HEK293 (cell line): ENCODE data around the gene CBFA2T2.
"Not testable (repeated sequence)": the region's sequence is repeated elsewhere in the genome, so short reads cannot be mapped to it uniquely, and the experiment has no call there.

Experiments
- CTCF ChIA-PET: fragments of 350-600 bp; formaldehyde crosslinking; extraction: SDS; loops from one replicate; lab custom pipeline; 2021; ENCODE audit warnings: antibody characterized with exemption; lab: Yijun Ruan, JAX
- POLR2A ChIA-PET: fragments of 300-600 bp; formaldehyde crosslinking; extraction: SDS; loops from one replicate; lab custom pipeline; 2020; ENCODE audit warnings: antibody characterized with exemption, inconsistent platforms; lab: Yijun Ruan, JAX
- H3K27ac ChIP-seq: fragments of 200-500 bp; sonication (Bioruptor generic); 2 replicates; pipeline ENCODE4 v1.5.1; 2014; ENCODE audit warnings: low read depth, low read length, control low read depth, inconsistent platforms; ENCODE audit errors: extremely low read depth
- H3K36me3 ChIP-seq, 2 experiments: fragments of 200-500 bp in 1 of 2; sonication (Bioruptor generic) in 1 of 2; 1 replicate in 1 of 2; 2 replicates in 1 of 2; pipeline ENCODE4 v1.5.1; 2014 to 2017; ENCODE audit warnings: inconsistent platforms in 2 of 2, low read length in 2 of 2; ENCODE audit not compliant: control insufficient read depth in 2 of 2, insufficient read depth in 1 of 2
- H3K4me1 ChIP-seq: fragments of 200-500 bp; sonication (Bioruptor generic); 2 replicates; pipeline ENCODE4 v1.5.1; 2014; ENCODE audit warnings: mild to moderate bottlenecking, low read length, inconsistent platforms; ENCODE audit not compliant: control insufficient read depth, insufficient read depth
- H3K4me3 ChIP-seq: 2 replicates; pipeline ENCODE4 v1.5.1; 2011; ENCODE audit warnings: low read depth, mild to moderate bottlenecking, control low read depth, low read length, moderate library complexity
- H3K9me3 ChIP-seq: fragments of 200-500 bp; sonication (Bioruptor generic); 2 replicates; pipeline ENCODE4 v1.5.1; 2014; ENCODE audit warnings: low read depth, low read length, inconsistent platforms; ENCODE audit not compliant: control insufficient read depth, insufficient read depth
- FEZF1 ChIP-seq: fragments of 450-650 bp; formaldehyde crosslinking; IDR thresholded peaks from 2 replicates; pipeline ENCODE4 v1.5.1; 2016; ENCODE audit warnings: missing biosample characterization, missing genetic modification characterization
- GLIS1 ChIP-seq: fragments of 450-650 bp; formaldehyde crosslinking; IDR thresholded peaks from 2 replicates; pipeline ENCODE4 v1.5.1; 2016; ENCODE audit warnings: missing biosample characterization, missing genetic modification characterization
- IKZF3 ChIP-seq: fragments of 450-650 bp; IDR thresholded peaks from 2 replicates; pipeline ENCODE4 v1.5.0; 2018; ENCODE audit warnings: missing biosample characterization, mild to moderate bottlenecking, missing genetic modification characterization, moderate library complexity
- SCRT1 ChIP-seq: fragments of 450-650 bp; formaldehyde crosslinking; IDR thresholded peaks from 2 replicates; pipeline ENCODE4 v1.5.1; 2016; ENCODE audit warnings: missing biosample characterization, missing genetic modification characterization, borderline replicate concordance
- SCRT2 ChIP-seq: fragments of 450-650 bp; formaldehyde crosslinking; IDR thresholded peaks from 2 replicates; pipeline ENCODE4 v1.5.1; 2016; ENCODE audit warnings: missing biosample characterization, missing genetic modification characterization
- SP7 ChIP-seq: fragments of 450-650 bp; formaldehyde crosslinking; IDR thresholded peaks from 2 replicates; pipeline ENCODE4 v1.5.1; 2016; ENCODE audit warnings: missing biosample characterization, missing genetic modification characterization
- ZFP37 ChIP-seq: fragments of 450-650 bp; formaldehyde crosslinking; IDR thresholded peaks from 2 replicates; pipeline ENCODE4 v1.5.1; 2016; ENCODE audit warnings: missing biosample characterization, missing genetic modification characterization
- ZNF10 ChIP-seq: fragments of 450-650 bp; formaldehyde crosslinking; IDR thresholded peaks from 2 replicates; pipeline ENCODE4 v1.5.1; 2017; ENCODE audit warnings: missing biosample characterization, missing genetic modification characterization
- ZNF2 ChIP-seq: fragments of 450-650 bp; formaldehyde crosslinking; IDR thresholded peaks from 2 replicates; pipeline ENCODE4 v1.5.1; 2016; ENCODE audit warnings: missing biosample characterization, missing genetic modification characterization
- ZNF366 ChIP-seq: fragments of 450-650 bp; formaldehyde crosslinking; conservative IDR thresholded peaks from 2 replicates; pipeline ENCODE4 v1.5.1; 2016; ENCODE audit warnings: missing biosample characterization, missing genetic modification characterization
- ZNF571 ChIP-seq: fragments of 450-650 bp; formaldehyde crosslinking; IDR thresholded peaks from 2 replicates; pipeline ENCODE4 v1.5.0; 2017; ENCODE audit warnings: missing biosample characterization, missing genetic modification characterization
- ZNF626 ChIP-seq: fragments of 450-650 bp; sonication (Bioruptor Pico); formaldehyde crosslinking; IDR thresholded peaks from 2 replicates; pipeline ENCODE4 v1.5.1; 2018; ENCODE audit warnings: missing biosample characterization, missing genetic modification characterization, inconsistent platforms
- ZNF654 ChIP-seq: fragments of 450-650 bp; formaldehyde crosslinking; IDR thresholded peaks from 2 replicates; pipeline ENCODE4 v1.5.1; 2016; ENCODE audit warnings: low read depth, missing biosample characterization, missing genetic modification characterization
- ZSCAN30 ChIP-seq: fragments of 450-650 bp; IDR thresholded peaks from 2 replicates; pipeline ENCODE4 v1.5.1; 2018; ENCODE audit warnings: missing biosample characterization, mild to moderate bottlenecking, missing genetic modification characterization, moderate library complexity
- TF ChIP-seq, protein P1 (sequence below): fragments of 450-650 bp; formaldehyde crosslinking; IDR thresholded peaks from 2 replicates; pipeline ENCODE4 v1.5.1; 2016; ENCODE audit warnings: missing biosample characterization, missing genetic modification characterization
- TF ChIP-seq, protein P2 (sequence below): fragments of 450-650 bp; formaldehyde crosslinking; IDR thresholded peaks from 2 replicates; pipeline ENCODE4 v1.5.1; 2016; ENCODE audit warnings: missing biosample characterization, missing genetic modification characterization
- TF ChIP-seq, protein P3 (sequence below): sonication (generic); formaldehyde crosslinking; IDR thresholded peaks from 2 replicates; pipeline ENCODE4 v1.8.1; 2022; ENCODE audit warnings: mild to moderate bottlenecking, moderate library complexity, missing genetic modification reagents
- TF ChIP-seq, protein P4 (sequence below): fragments of 450-650 bp; formaldehyde crosslinking; IDR thresholded peaks from 2 replicates; pipeline ENCODE4 v1.5.1; 2016; ENCODE audit warnings: missing biosample characterization, missing genetic modification characterization
- TF ChIP-seq, protein P5 (sequence below): fragments of 450-650 bp; formaldehyde crosslinking; optimal IDR thresholded peaks from 2 replicates; pipeline ENCODE3; 2016; ENCODE audit warnings: missing biosample characterization, mild to moderate bottlenecking, missing genetic modification characterization

CBFA2T2 gene

DNA sequence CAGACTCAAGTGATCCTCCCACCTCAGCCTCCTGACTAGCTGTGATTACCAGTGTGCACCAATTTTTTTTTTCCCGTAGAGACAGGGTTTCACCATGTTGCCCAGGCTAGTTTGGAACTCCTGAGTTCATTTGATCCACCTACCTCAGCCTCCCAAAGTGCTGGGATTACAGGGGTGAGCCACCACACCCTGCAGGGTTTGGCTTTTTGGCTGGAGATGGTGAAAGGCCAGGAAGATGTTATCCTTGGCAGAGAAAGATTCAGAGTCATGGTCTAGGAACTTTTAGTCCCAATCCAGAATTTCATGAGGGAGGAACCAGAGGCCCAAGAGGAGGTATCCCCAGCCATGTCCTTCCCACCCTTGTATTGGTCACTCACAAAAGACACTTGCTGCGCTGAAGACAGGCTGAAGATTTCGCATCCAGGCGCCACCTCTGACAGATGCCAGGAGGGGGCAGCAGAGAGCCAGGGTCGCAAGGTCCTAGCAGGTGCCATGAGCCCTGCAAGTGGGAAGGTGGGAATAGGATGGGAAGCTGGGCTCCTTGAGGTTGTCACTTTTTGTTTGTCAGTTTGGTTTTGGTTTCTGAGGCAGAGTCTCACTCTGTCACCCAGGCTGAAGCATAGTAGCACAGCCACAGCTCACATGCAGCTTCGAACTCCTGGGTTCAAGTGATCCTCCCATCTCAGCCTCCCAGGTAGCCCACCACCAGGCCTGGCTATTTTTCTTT lies 32.8 kb upstream of the CBFA2T2 start:
- CTCF ChIA-PET = interaction anchor here (0.6 to 1.2 kb wide), 25 partner anchors 10 to 457 kb away, joined by 3 to 16 read pairs (median 4); partner anchors contain the start of genes ACTL10 and CBFA2T2
- H3K9me3 ChIP-seq, H3K4me1 ChIP-seq, H3K27ac ChIP-seq, POLR2A ChIA-PET, H3K4me3 ChIP-seq, H3K36me3 ChIP-seq: not testable (repeated sequence)
- TF ChIP-seq ZFP37 = 0 out of 2 replicates have a peak, but pooled peaks have one; percentile 34
- peak; percentile 51; the same call in 1 of the 2 replicates for TF ChIP-seq ZSCAN30 (tag by site-specific recombination)
- 0 out of 2 replicates have a peak, but pooled peaks have one; percentile 39 for TF ChIP-seq SP7
- peak; percentile 45; the same call in 1 of the 2 replicates for TF ChIP-seq ZNF366 (tag by site-specific recombination)
- peak; percentile 91 for TF ChIP-seq IKZF3 (tag by site-specific recombination)
- peak; percentile 59 for TF ChIP-seq SCRT2
- peak; percentile 96 for TF ChIP-seq ZNF654 (tag by site-specific recombination)
- TF ChIP-seq GLIS1 (tag by site-specific recombination) = peak; percentile 20; the same call in 1 of the 2 replicates
- TF ChIP-seq SCRT1 (tag by site-specific recombination) = 0 out of 2 replicates have a peak, but pooled peaks have one; percentile 39
- TF ChIP-seq ZNF2 (tag by site-specific recombination) = 0 out of 2 replicates have a peak, but pooled peaks have one; percentile 26
- TF ChIP-seq, protein P1, sequence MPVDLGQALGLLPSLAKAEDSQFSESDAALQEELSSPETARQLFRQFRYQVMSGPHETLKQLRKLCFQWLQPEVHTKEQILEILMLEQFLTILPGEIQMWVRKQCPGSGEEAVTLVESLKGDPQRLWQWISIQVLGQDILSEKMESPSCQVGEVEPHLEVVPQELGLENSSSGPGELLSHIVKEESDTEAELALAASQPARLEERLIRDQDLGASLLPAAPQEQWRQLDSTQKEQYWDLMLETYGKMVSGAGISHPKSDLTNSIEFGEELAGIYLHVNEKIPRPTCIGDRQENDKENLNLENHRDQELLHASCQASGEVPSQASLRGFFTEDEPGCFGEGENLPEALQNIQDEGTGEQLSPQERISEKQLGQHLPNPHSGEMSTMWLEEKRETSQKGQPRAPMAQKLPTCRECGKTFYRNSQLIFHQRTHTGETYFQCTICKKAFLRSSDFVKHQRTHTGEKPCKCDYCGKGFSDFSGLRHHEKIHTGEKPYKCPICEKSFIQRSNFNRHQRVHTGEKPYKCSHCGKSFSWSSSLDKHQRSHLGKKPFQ (tag by site-specific recombination) = peak; percentile 64
- TF ChIP-seq, protein P2, sequence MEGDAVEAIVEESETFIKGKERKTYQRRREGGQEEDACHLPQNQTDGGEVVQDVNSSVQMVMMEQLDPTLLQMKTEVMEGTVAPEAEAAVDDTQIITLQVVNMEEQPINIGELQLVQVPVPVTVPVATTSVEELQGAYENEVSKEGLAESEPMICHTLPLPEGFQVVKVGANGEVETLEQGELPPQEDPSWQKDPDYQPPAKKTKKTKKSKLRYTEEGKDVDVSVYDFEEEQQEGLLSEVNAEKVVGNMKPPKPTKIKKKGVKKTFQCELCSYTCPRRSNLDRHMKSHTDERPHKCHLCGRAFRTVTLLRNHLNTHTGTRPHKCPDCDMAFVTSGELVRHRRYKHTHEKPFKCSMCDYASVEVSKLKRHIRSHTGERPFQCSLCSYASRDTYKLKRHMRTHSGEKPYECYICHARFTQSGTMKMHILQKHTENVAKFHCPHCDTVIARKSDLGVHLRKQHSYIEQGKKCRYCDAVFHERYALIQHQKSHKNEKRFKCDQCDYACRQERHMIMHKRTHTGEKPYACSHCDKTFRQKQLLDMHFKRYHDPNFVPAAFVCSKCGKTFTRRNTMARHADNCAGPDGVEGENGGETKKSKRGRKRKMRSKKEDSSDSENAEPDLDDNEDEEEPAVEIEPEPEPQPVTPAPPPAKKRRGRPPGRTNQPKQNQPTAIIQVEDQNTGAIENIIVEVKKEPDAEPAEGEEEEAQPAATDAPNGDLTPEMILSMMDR = peak; percentile 90

DNA sequence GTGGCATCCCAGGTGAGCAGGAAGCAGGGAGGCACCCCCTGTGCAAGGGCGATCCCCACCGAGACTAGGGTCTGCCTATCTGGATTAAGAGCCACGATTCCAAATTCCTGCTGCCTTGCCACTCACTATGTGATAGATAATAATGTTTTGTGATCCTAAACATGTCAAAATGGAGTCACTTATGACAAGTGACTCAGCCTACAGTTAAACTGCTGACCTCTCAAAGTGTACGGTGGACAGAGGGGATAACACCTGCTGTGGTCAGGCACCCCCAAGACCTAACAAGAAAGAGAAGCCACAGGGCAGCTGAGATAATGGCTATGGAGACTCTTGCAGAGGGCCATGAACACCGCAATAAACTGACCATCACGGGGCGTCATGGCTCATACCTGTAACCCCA lies 30.3 kb upstream of the CBFA2T2 start:
- H3K27ac ChIP-seq = no peak overlapping the region
- no peaks in the 10 kb centered on the region for H3K36me3 ChIP-seq
- CTCF ChIA-PET = interaction anchor here (0.7 kb wide), 1 partner anchor 194 kb away, joined by 3 read pairs; no protein-coding TSS in a partner anchor
- no peaks in the 10 kb centered on the region for H3K4me1 ChIP-seq
- H3K4me3 ChIP-seq = no peak overlapping the region
- TF ChIP-seq ZNF571 (tag by site-specific recombination) (no peak), ZNF10 (tag by site-specific recombination) (no peak), FEZF1 (no peak), ZNF626 (no peak)
- TF ChIP-seq, protein P3, sequence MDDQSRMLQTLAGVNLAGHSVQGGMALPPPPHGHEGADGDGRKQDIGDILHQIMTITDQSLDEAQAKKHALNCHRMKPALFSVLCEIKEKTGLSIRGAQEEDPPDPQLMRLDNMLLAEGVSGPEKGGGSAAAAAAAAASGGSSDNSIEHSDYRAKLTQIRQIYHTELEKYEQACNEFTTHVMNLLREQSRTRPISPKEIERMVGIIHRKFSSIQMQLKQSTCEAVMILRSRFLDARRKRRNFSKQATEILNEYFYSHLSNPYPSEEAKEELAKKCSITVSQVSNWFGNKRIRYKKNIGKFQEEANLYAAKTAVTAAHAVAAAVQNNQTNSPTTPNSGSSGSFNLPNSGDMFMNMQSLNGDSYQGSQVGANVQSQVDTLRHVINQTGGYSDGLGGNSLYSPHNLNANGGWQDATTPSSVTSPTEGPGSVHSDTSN (CRISPR knock-in tag) = no peak
- TF ChIP-seq, protein P4, sequence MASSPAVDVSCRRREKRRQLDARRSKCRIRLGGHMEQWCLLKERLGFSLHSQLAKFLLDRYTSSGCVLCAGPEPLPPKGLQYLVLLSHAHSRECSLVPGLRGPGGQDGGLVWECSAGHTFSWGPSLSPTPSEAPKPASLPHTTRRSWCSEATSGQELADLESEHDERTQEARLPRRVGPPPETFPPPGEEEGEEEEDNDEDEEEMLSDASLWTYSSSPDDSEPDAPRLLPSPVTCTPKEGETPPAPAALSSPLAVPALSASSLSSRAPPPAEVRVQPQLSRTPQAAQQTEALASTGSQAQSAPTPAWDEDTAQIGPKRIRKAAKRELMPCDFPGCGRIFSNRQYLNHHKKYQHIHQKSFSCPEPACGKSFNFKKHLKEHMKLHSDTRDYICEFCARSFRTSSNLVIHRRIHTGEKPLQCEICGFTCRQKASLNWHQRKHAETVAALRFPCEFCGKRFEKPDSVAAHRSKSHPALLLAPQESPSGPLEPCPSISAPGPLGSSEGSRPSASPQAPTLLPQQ (tag by site-specific recombination) = no peak
- TF ChIP-seq, protein P5, sequence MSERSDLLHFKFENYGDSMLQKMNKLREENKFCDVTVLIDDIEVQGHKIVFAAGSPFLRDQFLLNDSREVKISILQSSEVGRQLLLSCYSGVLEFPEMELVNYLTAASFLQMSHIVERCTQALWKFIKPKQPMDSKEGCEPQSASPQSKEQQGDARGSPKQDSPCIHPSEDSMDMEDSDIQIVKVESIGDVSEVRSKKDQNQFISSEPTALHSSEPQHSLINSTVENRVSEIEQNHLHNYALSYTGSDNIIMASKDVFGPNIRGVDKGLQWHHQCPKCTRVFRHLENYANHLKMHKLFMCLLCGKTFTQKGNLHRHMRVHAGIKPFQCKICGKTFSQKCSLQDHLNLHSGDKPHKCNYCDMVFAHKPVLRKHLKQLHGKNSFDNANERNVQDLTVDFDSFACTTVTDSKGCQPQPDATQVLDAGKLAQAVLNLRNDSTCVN (tag by site-specific recombination) = no peak
- TF ChIP-seq, protein P2 = no peak
- TF ChIP-seq, all 188 proteins: peak for 0
- POLR2A ChIA-PET = no interaction called here
- no peaks in the 10 kb centered on the region for H3K9me3 ChIP-seq
